ENCODE results near the gene PPFIBP2. TPM values are rescaled to one million over a fixed set of nuclear protein-coding genes. Genes with fewer than 3 reads are reported as not detected.

PPFIBP2 gene
- total and polyA plus RNA-seq, 2 of the 13 experiments (the other 11 are each of a cell fraction or from before 2014, with no cell fraction given) = 15.0 to 52.5 TPM

GRCh38 chr11:7655253-7656217, 141.7 kb downstream of the PPFIBP2 start (continued):
- TF ChIP-seq ZNF142 (CRISPR knock-in tag; IDR thresholded peaks at IDR 0.05) = no peak
- TF ChIP-seq ZFP41 (CRISPR knock-in tag; IDR thresholded peaks at IDR 0.05; ENCODE audit: borderline replicate concordance) = no peak
- 0 out of 2 replicates have a peak, but pooled peaks have one; percentile 73 for TF ChIP-seq ZMYM3 (CRISPR knock-in tag; IDR thresholded peaks at IDR 0.05)
- TF ChIP-seq ZNF768 (CRISPR knock-in tag; IDR thresholded peaks at IDR 0.05) = peak; percentile 10; the same call in 1 of the 2 replicates
- TF ChIP-seq MEIS1 (CRISPR knock-in tag; IDR thresholded peaks at IDR 0.05; ENCODE audit: borderline replicate concordance) = no peak
- no peak for TF ChIP-seq POLR2A (IDR thresholded peaks at IDR 0.05; ENCODE audit: insufficient read depth in 1 of 2, low read depth in 2 of 2, low read length in 2 of 2)
- 0 out of 2 replicates have a peak, but pooled peaks have one; percentile 17 for TF ChIP-seq ARID4A (CRISPR knock-in tag; IDR thresholded peaks at IDR 0.05; ENCODE audit: borderline replicate concordance)
- no peak for TF ChIP-seq KLF16 (CRISPR knock-in tag; IDR thresholded peaks at IDR 0.05)
- peak; percentile 66 for TF ChIP-seq ESRRA (CRISPR knock-in tag; IDR thresholded peaks at IDR 0.05; ENCODE audit: low read depth)
- no peak for TF ChIP-seq AGO1 (IDR thresholded peaks at IDR 0.05; ENCODE audit: low read depth, low read length, poor library complexity, severe bottlenecking)
- TF ChIP-seq ARID5B (CRISPR knock-in tag; IDR thresholded peaks at IDR 0.05) = peak; percentile 5; the same call in 1 of the 2 replicates
